WERI-Rb-1 (cell line): ENCODE results near the gene ABHD17B.

Experiments
- DNase-seq: peaks from one replicate; pipeline ENCODE4 v3.0.0-alpha.2; 2020
- H3K27ac ChIP-seq: fragments of 250-450 bp; sonication (Bioruptor Pico); 2 replicates; pipeline ENCODE4 v1.5.1; 2020; ENCODE audit warnings: mild to moderate bottlenecking, moderate library complexity
- H3K27me3 ChIP-seq: fragments of 250-450 bp; sonication (Bioruptor Pico); 2 replicates; pipeline ENCODE4 v1.5.1; 2021; ENCODE audit warnings: mild to moderate bottlenecking, low read depth, moderate library complexity; ENCODE audit not compliant: insufficient read depth, severe bottlenecking
- H3K36me3 ChIP-seq: fragments of 250-450 bp; sonication (Bioruptor Pico); 2 replicates; pipeline ENCODE4 v1.5.1; 2020; ENCODE audit warnings: mild to moderate bottlenecking, moderate library complexity
- H3K4me3 ChIP-seq: 2 replicates; pipeline ENCODE4 v1.5.1; 2011; ENCODE audit warnings: low read depth, mild to moderate bottlenecking, control low read depth, low read length
- H3K9me3 ChIP-seq: fragments of 250-450 bp; sonication (Bioruptor Pico); 2 replicates; pipeline ENCODE4 v1.5.1; 2021; ENCODE audit warnings: mild to moderate bottlenecking, moderate library complexity; ENCODE audit not compliant: severe bottlenecking
- TF ChIP-seq, protein P1 (sequence below): IDR thresholded peaks from 2 replicates; pipeline ENCODE4 v1.5.1; 2011; ENCODE audit warnings: low read depth, mild to moderate bottlenecking, control low read depth, inconsistent platforms, low read length

Gene ABHD17B

DNA sequence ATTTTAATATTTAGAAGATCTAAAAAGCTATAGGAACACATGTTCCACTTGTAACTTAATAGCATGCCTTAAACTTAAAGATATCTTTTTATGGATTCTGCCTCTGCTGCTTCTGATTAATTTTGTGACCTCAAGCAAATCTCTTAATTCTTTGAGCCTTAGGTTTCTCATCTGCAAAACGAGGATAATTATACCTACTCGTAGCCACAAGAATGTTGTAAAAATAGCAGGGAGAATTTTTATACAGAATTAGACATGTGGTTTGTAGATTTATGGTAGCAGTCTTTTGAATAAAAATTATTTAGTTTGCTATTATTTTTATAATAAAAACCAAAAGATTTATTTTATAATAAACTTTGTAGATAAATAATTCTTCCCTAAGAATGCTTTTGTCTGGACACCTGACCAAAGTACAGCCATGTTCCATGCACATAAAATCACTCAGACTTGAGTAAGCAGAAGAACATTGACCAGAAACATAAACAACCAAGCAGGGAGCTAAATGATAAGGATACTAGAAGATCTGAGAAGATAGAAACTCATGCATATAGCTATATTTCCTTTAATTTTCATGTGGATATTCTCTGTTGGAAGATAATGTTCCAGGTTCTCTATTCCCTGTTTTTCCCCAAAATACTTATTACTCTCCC is 18.9 kb upstream of the ABHD17B start:
- Histone ChIP-seq H3K4me3 (no peak overlapping the region), H3K27me3 (no peaks in the 10 kb centered on the region), H3K36me3 (no peaks in the 10 kb centered on the region), H3K27ac (no peak overlapping the region), H3K9me3 (no peaks in the 10 kb centered on the region)
- DNase-seq: no peak
- TF ChIP-seq, protein P1, sequence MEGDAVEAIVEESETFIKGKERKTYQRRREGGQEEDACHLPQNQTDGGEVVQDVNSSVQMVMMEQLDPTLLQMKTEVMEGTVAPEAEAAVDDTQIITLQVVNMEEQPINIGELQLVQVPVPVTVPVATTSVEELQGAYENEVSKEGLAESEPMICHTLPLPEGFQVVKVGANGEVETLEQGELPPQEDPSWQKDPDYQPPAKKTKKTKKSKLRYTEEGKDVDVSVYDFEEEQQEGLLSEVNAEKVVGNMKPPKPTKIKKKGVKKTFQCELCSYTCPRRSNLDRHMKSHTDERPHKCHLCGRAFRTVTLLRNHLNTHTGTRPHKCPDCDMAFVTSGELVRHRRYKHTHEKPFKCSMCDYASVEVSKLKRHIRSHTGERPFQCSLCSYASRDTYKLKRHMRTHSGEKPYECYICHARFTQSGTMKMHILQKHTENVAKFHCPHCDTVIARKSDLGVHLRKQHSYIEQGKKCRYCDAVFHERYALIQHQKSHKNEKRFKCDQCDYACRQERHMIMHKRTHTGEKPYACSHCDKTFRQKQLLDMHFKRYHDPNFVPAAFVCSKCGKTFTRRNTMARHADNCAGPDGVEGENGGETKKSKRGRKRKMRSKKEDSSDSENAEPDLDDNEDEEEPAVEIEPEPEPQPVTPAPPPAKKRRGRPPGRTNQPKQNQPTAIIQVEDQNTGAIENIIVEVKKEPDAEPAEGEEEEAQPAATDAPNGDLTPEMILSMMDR: no peak

GRCh38 chr9:71929223-71929622 is 18.2 kb upstream of the ABHD17B start:
- Histone ChIP-seq H3K36me3 (no peaks in the 10 kb centered on the region), H3K9me3 (no peaks in the 10 kb centered on the region), H3K27me3 (no peaks in the 10 kb centered on the region), H3K27ac (no peak overlapping the region), H3K4me3 (no peak overlapping the region)
- TF ChIP-seq, protein P1: no peak
- no peak for DNase-seq

- Histone ChIP-seq H3K9me3 (no peaks in the 10 kb centered on the region), H3K4me3 (no peak overlapping the region), H3K27ac (no peak overlapping the region), H3K27me3 (no peaks in the 10 kb centered on the region), H3K36me3 (no peaks in the 10 kb centered on the region)
- TF ChIP-seq, protein P1: no peak
- no peak for DNase-seq
These were observed 17.8 kb upstream of the ABHD17B start for GRCh38 chr9:71928806-71929205.

DNA sequence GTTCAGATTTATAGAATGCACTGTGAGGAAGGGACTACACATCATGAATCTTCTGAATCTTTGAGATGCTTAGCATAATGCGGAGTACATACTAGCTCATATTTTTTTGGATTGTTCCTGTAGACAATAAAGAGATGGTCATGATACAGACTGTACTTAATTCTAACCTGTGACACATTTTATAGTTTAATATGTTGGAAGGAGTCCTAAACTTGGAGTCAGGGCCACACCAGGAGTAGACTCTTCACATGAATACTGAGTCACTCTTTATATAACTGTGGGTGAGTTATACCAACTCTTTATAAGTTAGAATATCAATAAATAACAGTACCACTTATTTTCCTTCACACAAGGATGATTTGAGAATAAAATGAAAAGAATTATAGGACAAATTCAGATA is 17.4 kb upstream of the ABHD17B start:
- no peaks in the 10 kb centered on the region for H3K27me3 ChIP-seq
- TF ChIP-seq, protein P1: no peak
- H3K4me3 ChIP-seq: no peak overlapping the region
- H3K9me3 ChIP-seq: no peaks in the 10 kb centered on the region
- H3K27ac ChIP-seq: no peak overlapping the region
- H3K36me3 ChIP-seq: no peaks in the 10 kb centered on the region
- no peak for DNase-seq

DNA sequence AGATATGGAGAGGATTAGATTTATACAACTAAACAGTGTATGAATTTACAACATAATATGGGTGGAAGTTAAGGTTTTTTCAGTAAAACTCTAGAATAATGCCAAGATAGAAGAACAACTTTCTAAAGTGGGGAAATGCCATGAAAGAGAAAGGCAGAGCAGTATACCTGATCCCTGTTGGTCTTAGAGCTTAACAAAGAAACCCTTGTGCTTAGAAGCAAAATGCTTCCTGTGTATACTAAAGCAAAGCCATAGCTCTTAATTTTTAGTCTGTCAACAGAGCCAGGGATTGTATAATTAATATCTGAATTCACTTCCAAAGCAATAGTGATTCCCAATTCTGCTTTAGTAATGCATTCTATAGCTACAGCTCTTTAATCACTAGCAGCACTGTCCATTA is 14.8 kb upstream of the ABHD17B start:
- Histone ChIP-seq H3K27ac (no peak overlapping the region), H3K36me3 (no peaks in the 10 kb centered on the region)
- TF ChIP-seq, protein P1: no peak

DNA sequence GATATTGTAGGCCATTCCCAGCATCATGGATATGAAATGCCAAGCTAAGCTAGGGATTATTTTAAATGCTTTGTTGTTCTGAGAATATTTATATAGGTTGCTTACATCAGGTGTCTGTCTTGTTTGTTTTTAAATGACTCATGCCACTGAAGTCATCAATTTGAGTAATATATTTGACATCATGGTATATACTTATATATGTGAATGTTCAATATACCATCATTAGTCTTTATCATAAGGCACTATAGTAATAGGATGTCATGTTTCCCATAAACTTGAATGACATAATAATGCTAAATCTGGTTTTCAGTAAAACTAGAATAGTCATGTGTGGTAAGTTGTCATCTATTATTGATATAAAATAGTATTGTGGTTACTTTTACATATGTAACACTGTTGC is 13.6 kb upstream of the ABHD17B start:
- H3K36me3 ChIP-seq: no peaks in the 10 kb centered on the region
- H3K9me3 ChIP-seq: no peaks in the 10 kb centered on the region
- no peak for DNase-seq
- TF ChIP-seq, protein P1: no peak
- no peak overlapping the region for H3K4me3 ChIP-seq
- H3K27ac ChIP-seq: no peak overlapping the region
- H3K27me3 ChIP-seq: no peaks in the 10 kb centered on the region

More for the DNA sequence above, 14.8 kb upstream of the ABHD17B start:
- no peak overlapping the region for H3K4me3 ChIP-seq
- H3K27me3 ChIP-seq: no peaks in the 10 kb centered on the region
- H3K9me3 ChIP-seq: no peaks in the 10 kb centered on the region
- no peak for DNase-seq
